Measurements from ENCODE around the gene PHACTR2.

DNA sequence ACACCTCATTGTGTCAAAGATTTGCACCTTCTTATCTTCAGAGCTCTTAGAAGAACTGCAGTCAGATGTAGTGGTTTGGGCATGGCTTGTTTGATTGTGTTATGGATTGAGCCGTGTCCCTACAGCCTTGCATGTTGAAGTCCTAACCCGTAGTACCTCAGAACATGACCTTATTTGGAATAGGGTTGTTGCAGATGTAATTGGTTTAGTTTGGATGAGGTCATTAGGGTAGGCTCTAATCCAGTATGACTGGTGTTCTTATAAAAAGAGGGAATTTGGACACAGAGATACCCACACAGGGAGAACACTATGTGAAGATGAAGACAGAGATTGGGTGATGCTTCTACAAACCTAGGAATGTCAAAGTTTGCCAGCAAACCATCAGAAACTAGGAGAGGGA, 35.4 kb upstream of the PHACTR2 start:
- TF ChIP-seq, protein P1, sequence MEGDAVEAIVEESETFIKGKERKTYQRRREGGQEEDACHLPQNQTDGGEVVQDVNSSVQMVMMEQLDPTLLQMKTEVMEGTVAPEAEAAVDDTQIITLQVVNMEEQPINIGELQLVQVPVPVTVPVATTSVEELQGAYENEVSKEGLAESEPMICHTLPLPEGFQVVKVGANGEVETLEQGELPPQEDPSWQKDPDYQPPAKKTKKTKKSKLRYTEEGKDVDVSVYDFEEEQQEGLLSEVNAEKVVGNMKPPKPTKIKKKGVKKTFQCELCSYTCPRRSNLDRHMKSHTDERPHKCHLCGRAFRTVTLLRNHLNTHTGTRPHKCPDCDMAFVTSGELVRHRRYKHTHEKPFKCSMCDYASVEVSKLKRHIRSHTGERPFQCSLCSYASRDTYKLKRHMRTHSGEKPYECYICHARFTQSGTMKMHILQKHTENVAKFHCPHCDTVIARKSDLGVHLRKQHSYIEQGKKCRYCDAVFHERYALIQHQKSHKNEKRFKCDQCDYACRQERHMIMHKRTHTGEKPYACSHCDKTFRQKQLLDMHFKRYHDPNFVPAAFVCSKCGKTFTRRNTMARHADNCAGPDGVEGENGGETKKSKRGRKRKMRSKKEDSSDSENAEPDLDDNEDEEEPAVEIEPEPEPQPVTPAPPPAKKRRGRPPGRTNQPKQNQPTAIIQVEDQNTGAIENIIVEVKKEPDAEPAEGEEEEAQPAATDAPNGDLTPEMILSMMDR (IDR thresholded peaks at IDR 0.05), result no peak
- TF ChIP-seq POLR2A (IDR thresholded peaks at IDR 0.05), result no peak
- TF ChIP-seq EP300 (IDR thresholded peaks at IDR 0.05), result no peak
- no peak for TF ChIP-seq POLR2AphosphoS5 (IDR thresholded peaks at IDR 0.05)
